OCI-LY7 (cell line): ENCODE data around the gene MARCKS.

ENCODE experiments used
- EZH2phosphoT487 ChIP-seq: fragments of 200-600 bp; sonication (generic); IDR thresholded peaks from 2 replicates; pipeline ENCODE4 v1.6.1; 2018; ENCODE audit warnings: low read depth, borderline replicate concordance, mild to moderate bottlenecking, mixed run types, antibody characterized with exemption, low read length, moderate library complexity, mixed read lengths
- TF ChIP-seq, protein P1 (sequence below): fragments of 200-600 bp; sonication (generic); conservative IDR thresholded peaks from 2 replicates; pipeline ENCODE4 v1.5.1; 2014; ENCODE audit warnings: mild to moderate bottlenecking, antibody characterized with exemption, low read length, moderate library complexity, mixed read lengths

DNA sequence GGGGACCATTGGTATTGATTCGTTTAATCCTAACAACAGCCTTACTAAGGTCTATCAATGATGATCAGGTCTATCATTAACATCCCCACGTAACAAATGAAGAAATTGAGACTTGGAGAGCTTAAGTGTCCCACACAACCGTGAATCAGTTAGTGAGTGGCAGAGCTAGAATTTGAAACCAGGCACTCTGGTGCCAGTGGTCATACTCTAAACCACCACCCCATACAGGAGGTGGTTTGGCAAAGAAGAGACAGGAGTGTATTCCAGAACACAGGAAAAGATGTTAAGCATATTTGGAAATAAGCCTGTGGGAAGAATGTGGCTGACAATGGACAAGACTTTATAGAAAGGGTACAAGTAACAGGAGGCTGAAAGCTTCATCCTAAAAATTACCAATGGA is 35.7 kb upstream of the MARCKS start:
- TF ChIP-seq, protein P1, sequence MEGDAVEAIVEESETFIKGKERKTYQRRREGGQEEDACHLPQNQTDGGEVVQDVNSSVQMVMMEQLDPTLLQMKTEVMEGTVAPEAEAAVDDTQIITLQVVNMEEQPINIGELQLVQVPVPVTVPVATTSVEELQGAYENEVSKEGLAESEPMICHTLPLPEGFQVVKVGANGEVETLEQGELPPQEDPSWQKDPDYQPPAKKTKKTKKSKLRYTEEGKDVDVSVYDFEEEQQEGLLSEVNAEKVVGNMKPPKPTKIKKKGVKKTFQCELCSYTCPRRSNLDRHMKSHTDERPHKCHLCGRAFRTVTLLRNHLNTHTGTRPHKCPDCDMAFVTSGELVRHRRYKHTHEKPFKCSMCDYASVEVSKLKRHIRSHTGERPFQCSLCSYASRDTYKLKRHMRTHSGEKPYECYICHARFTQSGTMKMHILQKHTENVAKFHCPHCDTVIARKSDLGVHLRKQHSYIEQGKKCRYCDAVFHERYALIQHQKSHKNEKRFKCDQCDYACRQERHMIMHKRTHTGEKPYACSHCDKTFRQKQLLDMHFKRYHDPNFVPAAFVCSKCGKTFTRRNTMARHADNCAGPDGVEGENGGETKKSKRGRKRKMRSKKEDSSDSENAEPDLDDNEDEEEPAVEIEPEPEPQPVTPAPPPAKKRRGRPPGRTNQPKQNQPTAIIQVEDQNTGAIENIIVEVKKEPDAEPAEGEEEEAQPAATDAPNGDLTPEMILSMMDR: no peak
- TF ChIP-seq EZH2phosphoT487: no peak
